Measurements from ENCODE around the gene SELENOP. TPM values are rescaled to one million over a fixed set of nuclear protein-coding genes. Genes with fewer than 3 reads are reported as not detected.
"Not testable (repeated sequence)": the region's sequence is repeated elsewhere in the genome, so short reads cannot be mapped to it uniquely, and the experiment has no call there.

The SELENOP gene
- total RNA-seq, 2 donors from 2014 or later = 171 to 687 TPM

DNA sequence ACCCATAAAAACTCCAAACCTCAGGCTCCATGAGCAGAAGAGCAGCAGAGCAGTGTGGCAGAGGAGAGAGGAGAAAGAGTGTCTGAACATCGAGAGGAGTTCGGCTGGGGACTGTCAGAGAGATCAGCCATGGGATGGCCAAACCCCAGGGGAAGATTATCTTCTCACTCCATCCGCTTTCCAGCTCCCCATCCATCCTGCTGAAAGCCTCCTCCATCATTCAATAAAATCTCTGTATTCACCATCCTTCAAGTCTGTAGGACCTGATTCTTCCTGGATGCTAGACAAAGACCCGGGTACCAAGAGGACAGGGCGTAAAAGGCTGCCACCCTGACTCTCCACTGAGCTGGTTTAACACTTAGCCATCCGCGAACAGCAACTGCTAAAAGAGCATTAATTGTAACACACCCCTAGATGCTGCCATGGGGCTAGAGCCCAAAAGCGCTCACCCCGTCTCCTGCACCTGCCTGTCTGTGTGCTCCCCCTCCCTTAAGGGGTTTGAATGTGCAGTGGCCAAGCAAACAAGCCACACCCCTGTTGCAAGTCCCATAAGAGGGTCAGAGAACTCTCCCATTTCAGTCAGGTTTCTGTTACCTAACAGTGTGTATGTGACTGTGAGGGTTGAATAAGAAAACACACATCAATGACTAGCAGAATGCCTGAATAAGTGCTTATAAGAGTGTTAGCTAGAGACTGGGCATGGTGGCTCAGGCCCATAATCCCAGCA lies 13.9 kb upstream of the SELENOP start:
- Histone ChIP-seq H3K4me1 (no peaks in the 10 kb centered on the region), H3K27me3 (no peaks in the 10 kb centered on the region), H3K4me3 (no peak overlapping the region), H3K36me3 (no peaks in the 10 kb centered on the region), H3K9me3 (no peaks in the 10 kb centered on the region), H3K27ac (no peak overlapping the region), H3K9ac (ENCODE audit: low read depth in 2 of 2, low read length in 2 of 2) (no peak overlapping the region)
- DNase-seq = no peak
- TF ChIP-seq, protein P1, sequence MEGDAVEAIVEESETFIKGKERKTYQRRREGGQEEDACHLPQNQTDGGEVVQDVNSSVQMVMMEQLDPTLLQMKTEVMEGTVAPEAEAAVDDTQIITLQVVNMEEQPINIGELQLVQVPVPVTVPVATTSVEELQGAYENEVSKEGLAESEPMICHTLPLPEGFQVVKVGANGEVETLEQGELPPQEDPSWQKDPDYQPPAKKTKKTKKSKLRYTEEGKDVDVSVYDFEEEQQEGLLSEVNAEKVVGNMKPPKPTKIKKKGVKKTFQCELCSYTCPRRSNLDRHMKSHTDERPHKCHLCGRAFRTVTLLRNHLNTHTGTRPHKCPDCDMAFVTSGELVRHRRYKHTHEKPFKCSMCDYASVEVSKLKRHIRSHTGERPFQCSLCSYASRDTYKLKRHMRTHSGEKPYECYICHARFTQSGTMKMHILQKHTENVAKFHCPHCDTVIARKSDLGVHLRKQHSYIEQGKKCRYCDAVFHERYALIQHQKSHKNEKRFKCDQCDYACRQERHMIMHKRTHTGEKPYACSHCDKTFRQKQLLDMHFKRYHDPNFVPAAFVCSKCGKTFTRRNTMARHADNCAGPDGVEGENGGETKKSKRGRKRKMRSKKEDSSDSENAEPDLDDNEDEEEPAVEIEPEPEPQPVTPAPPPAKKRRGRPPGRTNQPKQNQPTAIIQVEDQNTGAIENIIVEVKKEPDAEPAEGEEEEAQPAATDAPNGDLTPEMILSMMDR (IDR thresholded peaks at IDR 0.05) = no peak
- intact Hi-C loops (cut with DNase I) = no loop called here

DNA sequence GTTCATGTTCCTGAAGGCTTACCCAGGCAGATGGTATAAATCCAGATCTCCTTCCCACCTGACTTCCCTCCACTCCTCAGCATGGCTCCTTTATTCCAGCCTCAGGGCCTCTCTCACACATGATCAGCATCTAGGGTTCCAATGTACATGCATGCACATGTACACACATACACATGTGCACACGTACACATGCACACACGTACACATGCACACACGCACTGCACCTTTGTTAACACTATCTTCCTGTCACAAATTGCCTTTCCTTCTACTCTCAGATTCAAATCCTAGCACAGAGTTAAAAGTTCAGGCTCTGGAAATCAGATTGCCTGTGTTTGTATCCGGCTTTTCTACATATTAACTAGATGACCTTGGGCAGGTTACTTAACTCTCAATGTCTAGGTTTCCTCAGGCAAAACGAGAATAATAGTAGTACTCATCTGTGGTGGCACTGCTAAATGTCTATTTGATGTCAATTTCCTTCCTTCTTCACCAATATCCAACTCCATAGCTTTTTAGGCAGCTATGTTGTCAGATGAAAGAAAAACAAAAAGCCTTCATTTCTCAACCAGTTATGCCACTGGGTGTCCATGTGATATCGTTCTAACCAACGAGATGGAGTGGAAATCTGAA lies 12.8 kb upstream of the SELENOP start:
- Histone ChIP-seq H3K9me3 (no peaks in the 10 kb centered on the region), H3K4me3 (no peak overlapping the region), H3K27me3 (no peaks in the 10 kb centered on the region), H3K4me1 (no peaks in the 10 kb centered on the region), H3K27ac (no peak overlapping the region), H3K36me3 (no peaks in the 10 kb centered on the region), H3K9ac (ENCODE audit: low read depth in 2 of 2, low read length in 2 of 2) (no peak overlapping the region)
- TF ChIP-seq, protein P1 (IDR thresholded peaks at IDR 0.05) = no peak
- no peak for DNase-seq
- intact Hi-C loops (cut with DNase I) = no loop called here

DNA sequence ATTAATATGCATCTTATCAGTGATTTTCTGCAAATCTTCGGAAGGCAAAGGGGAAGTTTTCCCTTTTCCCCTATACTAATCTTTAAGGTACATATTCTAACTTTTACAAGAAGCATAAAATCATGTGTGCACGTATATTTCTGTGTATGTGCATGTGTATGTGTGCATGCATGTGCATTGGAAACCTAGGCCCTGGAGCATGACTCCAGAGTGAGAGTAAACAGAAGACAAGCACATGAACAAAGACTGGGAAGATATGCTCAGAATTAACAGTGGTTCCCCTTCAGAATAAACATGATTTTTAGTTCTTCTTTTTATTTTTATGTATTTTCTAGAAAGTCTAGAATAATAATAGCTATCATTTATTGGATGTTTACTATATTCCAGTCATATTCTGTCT lies 10.9 kb upstream of the SELENOP start:
- H3K9ac ChIP-seq (ENCODE audit: low read depth in 2 of 2, low read length in 2 of 2) = no peak overlapping the region
- TF ChIP-seq, protein P1 (IDR thresholded peaks at IDR 0.05) = no peak
- no peaks in the 10 kb centered on the region for H3K27me3 ChIP-seq
- no peaks in the 10 kb centered on the region for H3K4me1 ChIP-seq
- H3K9me3 ChIP-seq = no peaks in the 10 kb centered on the region
- no peak overlapping the region for H3K4me3 ChIP-seq
- intact Hi-C loops (cut with DNase I) = no loop called here
- H3K27ac ChIP-seq = no peak overlapping the region
- no peak for DNase-seq
- H3K36me3 ChIP-seq = no peaks in the 10 kb centered on the region

DNA sequence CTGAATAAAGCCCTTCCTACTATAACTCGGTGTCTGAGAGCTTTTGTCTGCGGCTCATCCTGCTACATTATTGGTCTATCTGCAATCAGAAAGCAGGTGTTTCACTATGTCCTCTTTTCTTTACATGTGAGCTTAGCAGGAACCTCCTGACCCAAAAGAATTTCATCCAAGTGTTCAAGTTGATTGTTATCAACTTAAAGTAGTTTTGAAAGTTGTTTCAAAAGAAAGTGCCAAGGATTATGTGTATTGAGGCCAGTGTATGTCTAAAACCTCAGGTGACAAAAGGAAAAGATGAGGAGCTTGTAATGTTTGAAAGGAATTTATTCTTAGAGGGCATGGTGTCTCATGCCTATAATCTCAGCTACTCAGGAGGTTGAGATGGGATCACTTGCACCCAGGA lies 8.1 kb upstream of the SELENOP start:
- H3K4me1 ChIP-seq = no peaks in the 10 kb centered on the region
- intact Hi-C loops (cut with DNase I) = loop anchor here (10.0 kb wide), 1 partner anchor 65 kb away; no protein-coding TSS in a partner anchor
- no peak overlapping the region for H3K27ac ChIP-seq
- H3K9me3 ChIP-seq = no peaks in the 10 kb centered on the region
- H3K27me3 ChIP-seq = no peaks in the 10 kb centered on the region
- no peaks in the 10 kb centered on the region for H3K36me3 ChIP-seq
- H3K9ac ChIP-seq (ENCODE audit: low read depth in 2 of 2, low read length in 2 of 2) = no peak overlapping the region
- TF ChIP-seq, protein P1 (IDR thresholded peaks at IDR 0.05) = no peak
- no peak overlapping the region for H3K4me3 ChIP-seq
- DNase-seq = no peak

DNA sequence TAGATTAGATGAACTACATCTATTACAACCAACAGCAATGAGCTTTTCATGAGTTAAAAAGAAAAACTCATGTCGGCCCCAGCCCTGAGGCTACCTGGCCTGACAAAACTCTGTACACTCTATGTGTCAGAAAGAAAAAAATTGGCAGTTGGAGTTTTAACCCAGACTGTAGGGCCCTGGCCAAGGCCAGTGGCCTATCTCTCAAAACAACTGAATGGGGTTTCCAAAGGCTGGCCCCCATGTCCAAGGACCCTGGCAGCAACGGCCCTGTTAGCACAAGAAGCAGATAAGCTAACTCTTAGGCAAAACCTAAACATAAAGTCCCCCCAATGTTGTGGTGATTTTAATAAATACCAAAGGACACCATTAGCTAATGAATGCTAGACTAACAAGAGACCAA lies 4.9 kb upstream of the SELENOP start:
- not testable (repeated sequence) for H3K9me3 ChIP-seq; H3K27me3 ChIP-seq; H3K27ac ChIP-seq; DNase-seq; H3K4me1 ChIP-seq; H3K9ac ChIP-seq (ENCODE audit: low read depth in 2 of 2, low read length in 2 of 2); H3K4me3 ChIP-seq; H3K36me3 ChIP-seq
- intact Hi-C loops (cut with DNase I) = loop anchor here (10.0 kb wide), 1 partner anchor 68 kb away; no protein-coding TSS in a partner anchor

DNA sequence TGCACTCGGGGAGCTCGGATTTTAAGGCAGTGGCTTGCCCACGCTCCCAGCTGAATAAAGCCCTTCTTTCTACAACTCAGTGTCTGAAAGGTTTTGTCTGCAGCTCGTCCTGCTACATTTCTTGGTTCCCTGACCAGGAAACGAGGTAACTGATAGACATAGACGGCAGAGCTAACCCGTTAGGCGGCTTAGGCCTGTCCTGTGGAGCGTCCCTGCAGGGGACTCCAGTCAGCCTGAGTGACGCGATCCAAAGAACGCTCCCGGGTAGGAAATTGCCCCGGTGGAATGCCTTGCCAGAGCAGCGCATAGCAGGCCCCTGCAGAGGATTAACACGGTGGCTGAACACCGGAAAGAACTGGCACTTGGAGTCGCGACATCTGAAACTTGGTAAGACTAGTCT lies 1.8 kb upstream of the SELENOP start:
- TF ChIP-seq, protein P1 (IDR thresholded peaks at IDR 0.05) = no peak
- Histone ChIP-seq H3K27ac (no peak overlapping the region), H3K27me3 (no peaks in the 10 kb centered on the region), H3K9me3 (no peaks in the 10 kb centered on the region), H3K36me3 (no peaks in the 10 kb centered on the region), H3K9ac (ENCODE audit: low read depth in 2 of 2, low read length in 2 of 2) (no peak overlapping the region), H3K4me1 (no peaks in the 10 kb centered on the region), H3K4me3 (no peak overlapping the region)
- DNase-seq = no peak
- intact Hi-C loops (cut with DNase I) = loop anchor here (10.0 kb wide), 1 partner anchor 71 kb away; no protein-coding TSS in a partner anchor

Measured in colonic mucosa (tissue), 4 donors.